HG02798 (cell line): ENCODE results near the gene ARHGAP19.

Experiments
- ATAC-seq: cut with Tn5 transposase; IDR thresholded peaks from one replicate; pipeline ENCODE4 v1.9.1; 2021; ENCODE audit warnings: mild to moderate bottlenecking; ENCODE audit not compliant: unreplicated experiment, poor library complexity

The ARHGAP19 gene, protein sequence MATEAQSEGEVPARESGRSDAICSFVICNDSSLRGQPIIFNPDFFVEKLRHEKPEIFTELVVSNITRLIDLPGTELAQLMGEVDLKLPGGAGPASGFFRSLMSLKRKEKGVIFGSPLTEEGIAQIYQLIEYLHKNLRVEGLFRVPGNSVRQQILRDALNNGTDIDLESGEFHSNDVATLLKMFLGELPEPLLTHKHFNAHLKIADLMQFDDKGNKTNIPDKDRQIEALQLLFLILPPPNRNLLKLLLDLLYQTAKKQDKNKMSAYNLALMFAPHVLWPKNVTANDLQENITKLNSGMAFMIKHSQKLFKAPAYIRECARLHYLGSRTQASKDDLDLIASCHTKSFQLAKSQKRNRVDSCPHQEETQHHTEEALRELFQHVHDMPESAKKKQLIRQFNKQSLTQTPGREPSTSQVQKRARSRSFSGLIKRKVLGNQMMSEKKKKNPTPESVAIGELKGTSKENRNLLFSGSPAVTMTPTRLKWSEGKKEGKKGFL

DNA sequence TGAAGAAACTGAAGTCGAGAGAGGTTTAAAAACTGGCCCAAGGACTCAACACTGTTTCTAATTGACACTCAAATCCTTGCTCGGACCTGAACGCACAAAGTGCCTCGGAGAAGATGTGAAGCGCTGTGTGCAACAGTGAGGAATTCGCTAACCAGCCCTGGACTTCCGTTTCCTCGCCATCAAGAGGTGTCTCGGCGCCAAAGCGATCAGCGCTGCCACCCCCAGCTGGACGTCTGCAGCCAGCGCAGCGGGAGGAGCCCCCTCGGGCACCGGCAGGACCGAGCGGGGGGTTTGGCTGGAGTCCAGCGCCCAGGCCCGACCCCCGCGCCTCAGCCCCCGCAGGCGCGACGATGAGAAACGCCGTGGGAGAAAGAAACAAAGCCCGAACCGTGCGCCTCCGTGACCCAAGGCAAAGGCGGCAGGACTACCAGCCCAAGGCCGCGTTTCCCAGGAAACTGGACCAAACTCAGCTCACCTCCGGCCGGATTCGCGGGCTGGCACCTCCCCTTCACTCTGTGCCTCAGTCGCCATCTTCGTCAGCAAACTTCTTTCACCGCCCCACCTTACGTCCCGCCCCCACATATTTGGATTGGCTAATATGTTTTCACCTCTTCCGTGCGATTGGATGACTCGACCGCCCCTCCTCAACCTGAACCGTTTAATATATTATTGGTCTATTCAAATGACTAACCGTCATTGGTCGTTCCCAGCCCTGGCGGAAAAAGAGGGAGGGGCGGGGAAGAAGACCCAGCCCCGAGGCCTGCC lies at the start of gene ARHGAP19:
Gene ARHGAP19 (minus strand): TSS at position 541 of the 765 bp plus-strand sequence. CDS start 10 bp downstream, at position 531.
- ATAC-seq, result peak; percentile 98

DNA sequence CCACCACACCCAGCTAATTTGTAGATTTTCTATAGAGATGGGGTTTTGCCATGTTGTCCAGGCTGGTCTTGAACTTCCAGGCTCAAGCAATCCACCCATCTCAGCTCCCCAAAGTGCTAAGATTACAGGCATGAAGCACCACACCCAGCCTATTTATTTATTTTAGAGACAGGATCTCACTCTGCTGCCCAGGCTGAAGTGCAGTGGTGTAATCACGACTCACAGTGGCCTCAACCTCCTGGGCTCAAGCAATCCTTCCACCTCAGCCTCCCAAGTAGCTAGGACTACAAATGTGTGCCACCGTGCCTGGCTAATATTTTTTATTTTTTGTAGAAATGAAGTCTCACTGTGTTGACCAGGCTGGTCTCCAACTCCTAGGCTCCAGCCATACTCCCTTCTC lies 49.0 kb upstream of the ARHGAP19 start:
- ATAC-seq, result no peak

DNA sequence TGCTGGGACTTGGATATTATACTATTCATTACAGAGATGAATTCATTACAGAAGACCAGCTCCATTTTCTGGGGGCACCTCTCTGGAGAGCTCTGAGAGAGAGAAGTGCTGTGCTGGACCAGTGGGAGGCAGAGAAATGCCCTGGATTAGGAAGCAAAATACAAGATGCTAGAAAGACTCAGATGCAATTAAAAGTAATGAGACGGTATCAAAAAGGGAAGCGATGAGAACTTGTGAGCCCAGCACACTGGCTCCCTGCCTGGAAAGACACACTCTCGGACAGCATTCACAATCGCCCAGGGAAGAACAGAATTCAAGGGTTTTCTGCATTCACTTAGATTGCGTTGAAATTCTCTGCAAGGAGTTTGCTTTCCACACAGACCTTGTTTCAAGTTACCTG lies 45.6 kb upstream of the ARHGAP19 start:
- ATAC-seq, result no peak

DNA sequence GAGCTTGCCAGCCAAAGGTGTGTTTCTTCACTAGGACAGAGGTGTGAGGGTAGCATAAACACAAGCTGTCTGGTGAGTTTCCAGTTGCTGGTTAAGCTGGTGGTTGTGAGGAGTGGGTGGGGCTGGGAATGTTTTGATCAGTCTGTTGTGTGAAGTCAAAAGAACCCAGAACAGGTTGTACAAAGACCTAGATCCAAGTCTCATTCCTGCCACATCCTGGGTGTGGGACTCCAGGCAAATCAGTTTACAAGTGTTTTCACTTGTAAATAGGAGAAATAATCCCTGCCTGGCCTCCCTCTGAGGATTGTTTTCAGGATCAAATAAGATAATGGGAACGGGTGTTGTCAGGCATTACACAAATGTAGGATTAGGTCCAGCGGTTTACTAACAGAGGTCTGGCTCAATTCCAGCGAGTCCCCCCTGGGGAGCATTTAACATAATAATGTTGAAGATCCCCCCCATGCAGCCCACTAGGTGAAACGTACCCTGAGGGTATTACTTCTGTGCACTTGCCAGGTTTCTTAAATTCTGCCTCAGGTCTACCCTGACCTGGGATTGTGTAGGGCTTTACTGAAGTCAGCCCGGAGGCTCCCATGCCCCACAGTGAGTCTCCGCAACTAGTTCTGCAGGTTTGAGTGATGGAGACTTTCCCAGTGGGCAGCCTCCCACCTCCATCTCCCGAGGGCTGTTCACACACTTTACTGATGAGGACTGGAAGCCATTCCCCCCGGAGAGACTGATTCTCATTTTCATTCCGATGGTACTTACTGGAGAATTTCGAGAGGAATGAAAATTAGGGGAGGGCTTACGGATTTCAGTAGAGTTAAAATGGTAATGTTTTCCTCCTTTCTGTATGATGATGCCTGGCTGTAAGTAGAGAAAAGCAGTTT lies 44.8 kb upstream of the ARHGAP19 start:
- no peak for ATAC-seq

DNA sequence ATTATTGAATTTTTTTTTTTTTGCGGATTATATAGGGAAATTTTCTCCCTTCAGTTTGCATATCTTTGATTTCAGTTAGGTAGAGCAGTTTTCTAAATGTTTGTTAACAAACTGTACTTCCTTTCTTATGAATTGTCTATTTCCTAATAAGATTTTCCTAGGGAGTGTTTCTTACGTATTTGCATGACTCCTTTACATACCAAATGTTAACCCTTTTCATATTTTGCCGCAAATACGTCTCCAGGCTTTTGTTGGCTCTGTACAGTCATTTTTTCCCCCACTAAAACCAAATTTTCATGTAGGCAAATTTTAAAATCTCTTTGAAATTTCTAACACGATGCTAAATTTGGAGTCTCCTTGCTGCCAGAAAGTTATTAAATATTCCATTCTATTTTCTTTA lies 44.0 kb upstream of the ARHGAP19 start:
- ATAC-seq, result no peak

DNA sequence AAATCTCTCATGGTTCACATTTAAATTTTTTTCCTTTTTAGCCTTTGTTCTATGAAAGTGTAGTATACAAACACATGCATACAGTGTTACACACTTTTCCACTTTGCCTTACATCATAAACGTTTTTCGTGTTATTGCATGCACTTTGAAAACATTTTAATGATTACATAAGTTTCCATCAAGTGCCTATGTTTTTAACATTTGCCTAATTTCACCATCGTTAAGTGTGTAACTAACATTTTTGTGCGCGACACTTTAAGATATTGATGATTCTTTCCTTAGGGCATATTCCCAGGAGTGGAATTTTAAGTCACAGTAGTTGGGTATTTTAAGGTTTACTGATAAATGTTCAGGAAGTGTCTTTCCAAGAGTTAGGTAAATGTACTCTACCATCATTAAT lies 43.6 kb upstream of the ARHGAP19 start:
- no peak for ATAC-seq

DNA sequence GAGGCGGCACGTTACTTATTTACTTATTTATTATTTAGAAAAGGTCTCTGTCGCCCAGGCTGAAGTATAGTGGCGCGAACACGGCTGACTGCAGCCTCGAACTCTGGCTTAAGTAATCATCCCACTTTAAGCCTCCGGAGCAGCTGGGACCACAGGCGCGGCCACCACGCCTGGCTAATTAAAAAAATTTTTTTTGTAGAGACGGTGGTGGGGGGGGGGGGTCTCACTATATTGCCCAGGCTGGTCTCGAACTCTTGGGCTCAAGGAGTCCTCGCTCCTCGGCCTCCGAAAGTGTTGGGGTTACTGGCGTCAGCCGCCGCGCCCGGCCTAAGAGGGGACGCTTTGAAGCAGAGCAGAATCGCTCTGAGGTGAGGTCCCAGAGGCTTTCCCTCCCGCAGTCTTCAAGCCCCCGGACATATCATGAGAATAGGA lies 42.8 kb upstream of the ARHGAP19 start:
- ATAC-seq, result no peak

DNA sequence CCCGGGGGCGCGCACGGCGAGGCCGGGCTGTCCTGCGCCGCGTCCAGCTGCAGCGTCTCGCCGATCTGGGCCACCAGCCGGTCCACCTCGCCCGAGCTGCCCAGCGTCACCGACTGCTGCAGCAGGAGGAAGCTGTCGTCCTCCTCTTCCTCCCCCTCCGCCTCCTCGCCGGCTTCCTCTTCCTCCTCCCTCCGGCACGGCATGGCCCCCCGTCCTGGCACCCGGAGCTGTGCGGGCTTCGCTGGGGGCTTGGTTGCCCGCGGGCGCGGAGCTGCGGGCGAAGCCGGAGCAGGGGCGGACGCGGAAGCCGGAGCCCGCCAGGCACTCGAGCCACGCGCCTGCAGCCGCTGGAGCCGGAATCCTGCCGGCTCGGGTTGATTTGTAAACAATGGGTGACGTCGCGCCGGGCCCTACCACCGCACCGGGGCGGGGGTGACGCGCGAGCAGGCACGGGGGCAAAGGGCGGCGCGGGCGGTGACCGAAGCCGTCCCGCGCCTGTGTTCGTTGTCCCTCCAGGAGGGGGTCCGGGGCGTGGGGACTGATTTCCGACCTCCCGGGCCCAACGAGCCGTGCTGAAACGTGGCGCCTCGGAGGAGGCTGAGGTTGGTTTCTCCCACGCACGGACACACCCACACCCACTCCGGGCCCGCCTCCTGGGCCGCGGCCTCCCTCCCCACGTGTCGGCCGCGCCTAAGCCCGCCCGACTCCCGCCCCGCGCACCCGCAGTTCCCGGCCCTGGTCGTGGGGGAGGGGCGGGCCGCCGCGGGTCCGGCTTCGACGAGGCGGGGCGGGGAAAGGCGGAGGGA lies 42.1 kb upstream of the ARHGAP19 start, which contains the start of gene FRAT2:
Gene FRAT2 (minus strand): TSS at position 360 of the 806 bp plus-strand sequence. CDS start 157 bp downstream, at position 203.
- ATAC-seq, result peak; percentile 89

DNA sequence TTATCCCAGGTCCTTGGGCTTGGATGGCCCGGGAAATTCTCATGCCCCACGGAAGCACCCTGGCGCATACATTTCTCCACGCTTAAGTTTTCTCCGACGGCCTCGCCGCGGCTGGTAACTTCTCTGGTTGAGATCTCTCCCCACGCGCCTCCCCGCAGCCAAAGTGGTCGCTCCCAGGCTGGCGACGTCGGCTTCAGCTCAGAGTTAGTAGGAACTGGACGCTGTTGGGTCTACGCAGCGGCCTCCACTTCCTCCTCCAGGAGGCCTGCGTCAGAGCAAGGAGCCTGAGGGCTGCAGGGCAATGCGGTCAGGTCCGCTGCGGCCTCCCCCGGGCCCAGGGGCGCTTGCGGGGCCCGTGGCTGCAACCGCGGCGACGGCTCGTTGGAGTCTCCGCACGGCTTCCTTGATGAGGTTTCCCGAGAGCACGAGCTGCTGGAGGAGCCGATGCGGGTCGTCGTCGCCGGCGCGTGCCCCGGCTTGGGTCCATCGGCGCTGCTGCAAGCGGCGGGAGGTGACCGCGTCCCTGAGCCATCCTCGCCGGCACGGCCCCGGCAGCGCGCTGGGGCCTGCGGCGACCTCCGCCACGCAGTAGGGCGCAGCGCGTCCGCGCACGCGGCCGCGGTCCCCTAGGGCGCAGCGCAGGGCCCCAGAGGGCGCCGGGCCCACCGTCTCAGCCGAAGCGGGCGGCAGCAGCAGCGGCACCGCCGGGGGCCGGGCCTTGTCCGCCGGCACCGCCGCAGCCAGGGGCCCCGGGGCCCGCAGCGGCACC lies 41.3 kb upstream of the ARHGAP19 start:
- ATAC-seq, result peak; percentile 11

DNA sequence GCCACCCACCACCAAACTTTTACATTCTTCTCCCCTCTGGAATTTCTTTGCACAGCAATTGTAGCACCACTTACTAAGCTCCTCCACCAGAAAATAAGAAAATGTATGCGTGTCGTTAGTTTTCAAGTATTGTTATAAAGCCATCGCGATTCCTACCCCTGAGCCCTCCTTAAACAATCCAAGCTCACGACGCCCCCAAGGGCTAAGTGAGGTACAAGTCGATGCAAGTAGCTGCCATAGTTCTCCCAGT lies 40.8 kb upstream of the ARHGAP19 start:
- ATAC-seq, result no peak

DNA sequence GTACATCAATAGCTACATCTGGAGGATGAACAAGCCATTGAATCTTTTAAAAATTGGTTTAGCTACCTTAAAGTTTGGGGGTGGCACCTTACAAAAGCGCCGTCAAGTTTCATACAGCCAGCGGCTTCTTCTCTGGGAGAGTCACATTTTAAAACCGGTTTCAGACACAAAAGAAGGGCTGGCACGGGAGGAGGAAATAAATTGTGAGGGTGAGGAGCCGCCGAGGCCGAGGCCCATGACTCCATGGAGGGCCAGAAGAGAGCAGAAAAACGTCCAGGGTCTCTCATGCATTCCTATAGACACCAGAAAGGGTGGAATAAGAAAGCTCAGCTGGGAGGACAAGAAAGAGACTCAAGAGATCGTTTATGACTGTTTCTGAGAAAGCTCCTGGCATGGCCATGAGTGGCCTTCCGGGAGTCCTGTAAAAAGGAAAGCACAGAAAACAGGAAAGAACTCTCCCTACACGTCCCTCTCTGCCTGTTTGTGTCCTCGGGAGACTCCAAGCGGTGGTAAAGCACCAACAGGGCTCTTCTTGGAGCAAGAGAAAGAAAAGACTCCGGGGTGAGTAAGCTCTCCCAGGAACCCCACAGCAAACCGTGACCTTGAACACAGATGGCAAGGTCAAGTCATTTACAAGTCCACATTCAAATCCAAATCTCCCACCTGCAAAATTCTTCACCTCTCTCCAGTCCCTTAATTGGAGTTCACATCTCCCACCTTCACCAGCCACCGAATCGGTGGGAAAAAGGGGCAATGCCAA lies 40.3 kb upstream of the ARHGAP19 start:
- no peak for ATAC-seq

DNA sequence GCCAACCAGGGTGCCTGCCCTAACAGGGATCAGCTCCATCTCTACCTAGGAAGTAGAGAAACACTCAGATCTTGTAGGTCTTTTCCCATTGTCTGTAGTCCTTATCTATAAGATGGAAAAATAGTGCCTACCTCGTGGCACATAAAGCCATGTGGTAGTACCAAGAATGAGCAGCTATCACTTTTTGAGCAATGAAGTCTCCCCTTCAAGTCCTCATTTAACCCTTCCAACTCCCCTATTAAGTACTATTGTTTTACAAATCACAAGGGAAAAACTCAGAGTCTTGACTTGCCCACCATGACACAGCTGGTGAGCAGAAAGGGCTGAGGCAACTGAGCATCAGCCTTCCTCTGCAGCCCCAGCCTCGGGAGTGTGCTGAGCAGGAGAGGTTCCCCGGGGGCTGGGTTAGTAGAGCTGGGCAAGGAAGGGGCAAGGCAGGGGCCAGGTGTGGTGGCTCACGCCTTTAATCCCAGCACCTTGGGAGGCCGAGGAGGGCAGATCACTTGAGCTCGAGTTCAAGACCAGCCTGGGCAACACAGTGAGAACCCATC lies 38.8 kb upstream of the ARHGAP19 start:
- no peak for ATAC-seq

DNA sequence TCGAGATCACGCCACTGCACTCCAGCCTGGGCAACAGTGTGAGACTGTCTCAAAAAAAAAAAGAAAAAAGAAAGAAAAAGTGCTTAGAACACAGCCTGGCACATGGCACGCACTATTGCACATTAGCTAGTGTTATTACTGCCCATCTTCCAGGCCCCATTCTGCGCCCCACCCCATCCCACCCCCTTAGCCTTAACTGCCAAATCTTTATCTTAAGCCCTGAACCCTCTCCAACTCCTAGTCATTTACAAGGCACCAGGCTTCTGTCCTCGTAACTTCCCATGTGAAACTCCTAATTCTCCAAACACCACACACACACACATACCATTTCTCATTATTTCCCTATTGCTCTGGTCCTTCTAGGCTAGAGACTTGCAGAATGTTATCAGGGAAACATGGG lies 37.3 kb upstream of the ARHGAP19 start:
- no peak for ATAC-seq

DNA sequence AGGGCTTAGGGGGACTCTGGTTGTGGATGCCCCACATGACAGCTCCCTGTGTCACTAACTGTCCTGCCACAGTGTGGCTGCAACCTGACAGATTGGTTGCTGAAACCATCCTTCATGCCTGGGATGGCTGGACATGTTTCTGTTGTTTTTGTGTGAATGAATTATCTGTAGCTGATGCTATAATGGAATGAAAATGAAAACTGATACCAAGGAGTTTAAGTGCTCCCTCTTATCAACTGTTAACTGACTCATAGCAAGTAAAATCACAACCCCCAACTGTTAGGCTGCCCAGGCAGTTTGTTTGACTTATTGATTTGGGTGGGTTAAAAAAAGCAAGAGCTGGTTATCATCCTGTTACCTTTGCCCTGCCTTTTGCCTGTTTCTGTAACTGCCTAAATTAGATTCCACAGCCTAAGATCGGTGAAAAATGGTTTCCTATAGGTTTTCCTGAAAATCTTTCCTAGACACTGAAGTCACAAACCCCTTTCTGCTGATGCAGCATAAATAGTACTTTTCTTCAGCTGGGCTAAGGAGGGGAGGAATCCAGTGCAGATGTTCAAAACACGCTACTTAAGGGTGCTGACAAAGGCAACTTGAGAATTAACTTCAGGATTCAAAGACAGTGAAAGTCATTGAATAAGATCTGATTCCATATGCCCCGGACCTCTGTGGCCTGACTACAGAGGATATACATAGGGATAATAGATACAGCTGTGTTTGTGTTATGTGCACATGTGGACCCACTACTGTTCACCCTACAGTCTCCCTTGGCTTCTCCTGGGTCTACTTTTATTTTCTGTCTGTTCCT lies 36.4 kb upstream of the ARHGAP19 start:
- no peak for ATAC-seq

DNA sequence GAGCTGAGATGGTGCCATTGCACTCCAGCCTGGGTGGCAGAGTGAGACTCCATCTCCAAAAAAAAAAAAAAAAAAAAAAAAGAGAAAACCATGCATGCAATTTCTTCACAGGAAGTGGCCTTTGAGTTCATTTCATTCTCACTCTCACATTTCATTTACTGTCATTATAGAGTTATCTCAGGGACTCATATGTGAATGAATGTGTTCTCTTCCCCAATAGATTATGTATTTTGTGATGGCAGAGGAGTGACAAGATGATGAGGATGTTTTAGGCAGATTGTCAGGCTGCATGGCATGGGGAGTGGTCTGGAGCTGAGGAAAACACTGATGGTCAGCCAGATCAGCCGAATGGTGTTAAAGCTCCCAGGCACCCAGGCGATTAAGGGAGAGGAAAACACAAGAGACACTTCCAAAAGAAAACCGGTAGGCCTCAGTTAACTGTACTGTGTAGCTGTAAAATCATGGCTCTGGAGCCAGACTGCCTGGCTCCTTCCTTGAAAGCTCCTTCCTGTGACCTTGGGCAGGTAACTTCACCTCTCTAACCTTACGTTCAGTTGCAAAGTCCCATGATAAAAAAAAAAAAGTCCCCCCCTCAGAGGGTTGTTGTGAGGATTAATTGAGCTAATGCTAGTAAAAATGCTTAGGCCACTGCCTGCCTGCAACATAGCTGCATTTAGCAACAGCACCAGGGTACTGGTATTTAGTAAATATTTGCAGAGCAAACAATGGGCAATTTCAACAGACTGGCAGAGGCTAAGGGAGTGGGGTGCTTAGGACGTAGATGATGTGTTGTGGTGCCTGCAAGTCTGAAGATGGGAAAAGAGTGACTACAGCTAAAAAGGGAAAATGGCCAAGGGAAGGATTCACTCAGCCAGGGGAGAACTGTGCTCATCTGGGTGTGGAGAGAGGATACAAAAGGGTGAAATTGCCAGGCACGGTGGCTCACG lies 35.2 kb upstream of the ARHGAP19 start:
- no peak for ATAC-seq

DNA sequence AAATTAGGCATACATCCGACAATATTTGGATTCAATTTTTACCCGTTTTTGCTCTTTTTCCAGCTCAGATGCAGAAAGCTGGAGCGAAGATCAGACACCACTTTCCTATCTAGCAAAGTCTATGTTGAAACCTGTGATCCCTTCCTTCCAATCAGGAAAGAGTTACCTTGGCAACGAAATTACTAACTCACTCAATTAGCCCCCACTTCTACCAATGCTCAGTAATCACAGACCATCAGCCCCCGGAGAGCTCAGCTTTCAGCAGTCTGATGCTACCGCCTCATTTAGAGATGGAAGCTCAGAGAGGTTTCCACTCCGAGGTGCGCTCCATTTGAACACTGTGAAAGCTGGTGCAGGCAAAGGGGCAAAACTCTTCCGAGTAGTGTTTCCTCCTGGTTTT lies 33.3 kb upstream of the ARHGAP19 start:
- no peak for ATAC-seq
